Lower lobe of right lung (tissue), 2 donors: ENCODE measurements around the gene SPC24. TPM values are rescaled to one million over a fixed set of nuclear protein-coding genes. Genes with fewer than 3 reads are reported as not detected.
"Not testable (repeated sequence)": the region's sequence is repeated elsewhere in the genome, so short reads cannot be mapped to it uniquely, and the experiment has no call there.

ENCODE experiments used
- ATAC-seq, 2 donors: fragments of 200-7000 bp; cut with Tn5 transposase; one replicate each; pipeline ENCODE4 v1.9.1; 2020 to 2022; ENCODE audit warnings: mild to moderate bottlenecking in 2 of 2, moderate library complexity in 2 of 2
- DNase-seq: peaks from one replicate; pipeline ENCODE4 v3.0.0-alpha.2; 2020
- H3K27ac ChIP-seq: fragments of 200-600 bp; one replicate; pipeline ENCODE4 v1.8.0; 2022
- H3K27me3 ChIP-seq: fragments of 200-600 bp; one replicate; pipeline ENCODE4 v1.8.0; 2022; ENCODE audit warnings: low read depth
- H3K36me3 ChIP-seq: fragments of 200-600 bp; one replicate; pipeline ENCODE4 v1.8.0; 2022; ENCODE audit warnings: mild to moderate bottlenecking
- H3K4me1 ChIP-seq: fragments of 200-600 bp; one replicate; pipeline ENCODE4 v1.8.0; 2022
- H3K4me3 ChIP-seq: fragments of 200-600 bp; one replicate; pipeline ENCODE4 v1.8.0; 2022; ENCODE audit warnings: mild to moderate bottlenecking
- H3K9me3 ChIP-seq: fragments of 200-600 bp; one replicate; pipeline ENCODE4 v1.8.0; 2022
- CTCF ChIP-seq: fragments of 200-600 bp; IDR thresholded peaks from one replicate; pipeline ENCODE4 v1.8.0; 2022; ENCODE audit warnings: antibody characterized with exemption, mild to moderate bottlenecking
- intact Hi-C: fragments of 100-400 bp; cut with DNase I; formaldehyde crosslinking; loops from one replicate; pipeline ENCODE4 v1.11.0; 2022
- microRNA-seq: library from miRNA; unstranded; fragments of <30 nt; microRNA quantifications from one replicate; pipeline ENCODE4 v1.2.0, GENCODE V29; 2020; ENCODE audit warnings: borderline number of aligned reads
- total RNA-seq: library from RNA; stranded (reverse); fragmentation: NEBNext Ultra II Directional; extraction: Animal tissue kit (Norgen Biotek cat#: 25700); gene quantifications from one replicate; pipeline ENCODE4 v1.2.1, GENCODE V29; 2021
- donor health status: DM: no; HTN: yes; CAD: no; lungs with severe emphysema.

SPC24 gene
- total RNA-seq, 1 donor from 2014 or later: 1.8 TPM

DNA sequence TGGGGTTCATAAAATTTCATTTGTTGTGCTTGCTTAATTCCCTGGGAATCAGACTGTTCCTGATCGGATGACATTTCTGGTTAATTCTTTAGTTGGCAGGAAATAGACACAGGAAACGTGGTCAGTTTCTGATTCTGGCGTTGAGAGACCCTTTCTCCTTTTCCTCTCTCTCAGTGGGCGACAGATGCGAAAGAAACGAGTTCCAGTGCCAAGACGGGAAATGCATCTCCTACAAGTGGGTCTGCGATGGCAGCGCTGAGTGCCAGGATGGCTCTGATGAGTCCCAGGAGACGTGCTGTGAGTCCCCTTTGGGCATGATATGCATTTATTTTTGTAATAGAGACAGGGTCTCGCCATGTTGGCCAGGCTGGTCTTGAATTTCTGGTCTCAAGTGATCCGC is 55.5 kb downstream of the SPC24 start:
- Histone ChIP-seq H3K4me1 (peaks cover 26% of the 10 kb centered on the region), H3K9me3 (no peaks in the 10 kb centered on the region), H3K36me3 (peaks cover 59% of the 10 kb centered on the region), H3K27me3 (no peaks in the 10 kb centered on the region), H3K27ac (no peak overlapping the region), H3K4me3 (no peak overlapping the region)
- intact Hi-C loops: no loop called here
- DNase-seq (no peak), ATAC-seq (no peak)
- TF ChIP-seq CTCF: no peak

GRCh38 chr19:11098861-11099260 is 56.7 kb downstream of the SPC24 start:
- intact Hi-C loops: no loop called here
- no peak for TF ChIP-seq CTCF
- no peak for DNase-seq
- H3K4me1 ChIP-seq: peaks cover 38% of the 10 kb centered on the region
- peaks cover 47% of the 10 kb centered on the region for H3K36me3 ChIP-seq
- no peaks in the 10 kb centered on the region for H3K9me3 ChIP-seq
- H3K27me3 ChIP-seq: no peaks in the 10 kb centered on the region
- ATAC-seq: no peak
- no peak overlapping the region for H3K4me3 ChIP-seq
- no peak overlapping the region for H3K27ac ChIP-seq

DNA sequence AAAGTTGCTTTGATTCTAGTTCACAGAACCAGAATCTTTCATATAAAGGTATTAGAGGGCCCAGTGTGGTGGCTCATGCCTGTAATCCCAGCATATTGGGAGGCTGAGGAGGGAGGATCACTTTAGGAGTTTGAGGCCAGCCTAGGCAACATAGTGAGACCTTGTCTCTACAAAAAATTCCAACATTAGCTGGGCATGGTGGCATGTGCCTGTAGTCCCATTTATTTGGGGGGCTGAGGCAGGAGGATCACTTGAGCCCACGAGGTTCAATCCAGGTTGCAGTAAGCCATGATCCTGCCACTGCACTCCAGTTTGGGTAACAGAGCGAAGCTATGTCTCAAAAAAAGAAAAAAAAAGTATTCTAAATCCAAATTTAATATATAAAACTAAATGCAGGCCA is 57.3 kb downstream of the SPC24 start:
- no peak for TF ChIP-seq CTCF
- Histone ChIP-seq H3K36me3 (peaks cover 42% of the 10 kb centered on the region), H3K4me3 (no peak overlapping the region), H3K9me3 (no peaks in the 10 kb centered on the region), H3K27ac (no peak overlapping the region), H3K27me3 (no peaks in the 10 kb centered on the region), H3K4me1 (peaks cover 43% of the 10 kb centered on the region)
- DNase-seq: no peak
- intact Hi-C loops: no loop called here
- no peak for ATAC-seq

DNA sequence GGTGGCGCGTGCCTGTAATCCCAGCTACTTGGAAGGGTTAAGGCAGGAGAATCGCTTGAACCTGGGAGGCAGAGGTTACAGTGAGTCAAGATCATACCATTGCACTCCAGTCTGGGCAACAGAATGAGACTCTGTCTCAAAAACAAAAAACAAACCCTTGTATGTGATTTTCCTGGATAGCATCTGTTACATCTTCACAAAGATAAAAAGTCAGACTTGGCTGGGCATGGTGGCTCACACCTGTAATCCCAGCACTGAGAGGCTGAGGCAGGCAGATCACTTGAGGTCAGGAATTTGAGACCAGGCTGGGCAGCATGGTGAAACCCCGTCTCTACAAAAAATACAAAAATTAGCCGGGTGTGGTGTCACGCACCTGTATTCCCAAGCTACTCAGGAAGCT is 58.2 kb downstream of the SPC24 start:
- Histone ChIP-seq H3K4me1 (peaks cover 53% of the 10 kb centered on the region), H3K36me3 (peaks cover 32% of the 10 kb centered on the region), H3K27ac (peak overlapping the region; percentile 50)
- ATAC-seq, intact Hi-C loops, H3K4me3 ChIP-seq, H3K9me3 ChIP-seq, H3K27me3 ChIP-seq, DNase-seq: not testable (repeated sequence)

- TF ChIP-seq CTCF: no peak
- ATAC-seq (no peak), DNase-seq (no peak)
- Histone ChIP-seq H3K36me3 (peaks cover 22% of the 10 kb centered on the region), H3K4me3 (no peak overlapping the region), H3K27ac (peak overlapping the region; percentile 98), H3K27me3 (no peaks in the 10 kb centered on the region), H3K4me1 (peaks cover 63% of the 10 kb centered on the region), H3K9me3 (no peaks in the 10 kb centered on the region)
- intact Hi-C loops: no loop called here
These were observed 59.3 kb downstream of the SPC24 start for GRCh38 chr19:11096210-11096841.

Small RNAs within 50 kb of the gene (microRNA-seq; reads per million reads assigned to microRNA genes)
- not detected for gene MIR6886

Other genes with a start within 250 kb of the SPC24 start
- 42.2 TPM for gene YIPF2, start 227.1 kb downstream of the SPC24 start, total RNA-seq
- gene TIMM29, start 227.0 kb downstream of the SPC24 start, total RNA-seq: 17.3 TPM
- gene SMARCA4, start 194.8 kb downstream of the SPC24 start, total RNA-seq: 85.0 TPM
- 147 TPM for gene LDLR, start 66.3 kb downstream of the SPC24 start, total RNA-seq
- 191 TPM for gene KANK2, start 41.8 kb upstream of the SPC24 start, total RNA-seq
- not detected for gene ANGPTL8, start 83.8 kb upstream of the SPC24 start, total RNA-seq
- 106 TPM for gene DOCK6, start 106.7 kb upstream of the SPC24 start, total RNA-seq
- gene TSPAN16, start 140.4 kb upstream of the SPC24 start, total RNA-seq: not detected
- gene RAB3D, start 183.9 kb upstream of the SPC24 start, total RNA-seq: 53.6 TPM
- gene TMEM205, start 190.5 kb upstream of the SPC24 start, total RNA-seq: 65.7 TPM
- 37.3 TPM for gene CCDC159, start 190.7 kb upstream of the SPC24 start, total RNA-seq
- 21.3 TPM for gene PLPPR2, start 199.7 kb upstream of the SPC24 start, total RNA-seq
- gene SWSAP1, start 218.9 kb upstream of the SPC24 start, total RNA-seq: 3.6 TPM
- 16.4 TPM for gene EPOR, start 228.5 kb upstream of the SPC24 start, total RNA-seq